PC-9 (cell line): ENCODE data around the gene SYNDIG1. TPM values are rescaled to one million over a fixed set of nuclear protein-coding genes. Genes with fewer than 3 reads are reported as not detected.

Source experiments
- BruUV-seq: library from RNA; stranded (reverse); fragments of 400-500 nt; replicated peaks from 2 replicates; lab custom pipeline; 2021; lab: Mats Ljungman, UMichigan
- CTCF ChIA-PET: fragments of 300-600 bp; sonication (Branson Sonifier 250); formaldehyde crosslinking; loops from one replicate; lab custom pipeline; 2022; ENCODE audit warnings: antibody characterized with exemption; lab: Charles Lee
- POLR2A ChIA-PET: fragments of 300-600 bp; sonication (Branson Sonifier 250); formaldehyde crosslinking; loops from one replicate; lab custom pipeline; 2022; ENCODE audit warnings: antibody characterized with exemption; ENCODE audit not compliant: unreplicated experiment; lab: Charles Lee
- DNase-seq, 2 experiments: peaks; one replicate each; pipeline versions ENCODE4 v3.0.0 to v3.0.0-alpha.2; 2015 to 2022; ENCODE audit warnings: mixed read lengths in 1 of 2
- H2AFZ ChIP-seq: fragments of 200-600 bp; sonication (generic); 2 replicates; pipeline ENCODE4 v1.8.1; 2017; ENCODE audit warnings: antibody characterized with exemption
- H3F3A ChIP-seq: fragments of 200-600 bp; sonication (generic); 2 replicates; pipeline ENCODE4 v1.8.1; 2017; ENCODE audit warnings: antibody characterized with exemption, mild to moderate bottlenecking, low read depth; ENCODE audit not compliant: insufficient read depth
- H3K27ac ChIP-seq: fragments of 200-600 bp; sonication (generic); 2 replicates; pipeline ENCODE4 v1.6.1; 2016; ENCODE audit warnings: mixed run types
- H3K27me3 ChIP-seq: fragments of 200-600 bp; sonication (generic); 2 replicates; pipeline ENCODE4 v1.6.1; 2016; ENCODE audit warnings: low read depth, mixed run types; ENCODE audit not compliant: insufficient read depth
- H3K36me3 ChIP-seq: fragments of 200-600 bp; sonication (generic); 2 replicates; pipeline ENCODE4 v1.6.1; 2016; ENCODE audit warnings: low read depth, mixed run types
- H3K4me1 ChIP-seq: fragments of 200-600 bp; sonication (generic); replicated peaks from 2 replicates; pipeline ENCODE4 v1.6.1; 2016; ENCODE audit warnings: mixed run types; ENCODE audit not compliant: insufficient read depth
- H3K4me2 ChIP-seq: fragments of 200-600 bp; sonication (generic); 2 replicates; pipeline ENCODE4 v1.6.1; 2017; ENCODE audit warnings: mixed run types
- H3K4me3 ChIP-seq: fragments of 200-600 bp; sonication (generic); 2 replicates; pipeline ENCODE4 v1.6.1; 2016; ENCODE audit warnings: mixed run types
- H3K79me2 ChIP-seq: fragments of 200-600 bp; sonication (generic); 2 replicates; pipeline ENCODE4 v1.6.1; 2017; ENCODE audit warnings: low read depth, mixed run types
- H3K9me2 ChIP-seq: fragments of 200-600 bp; sonication (generic); 2 replicates; pipeline ENCODE4 v1.8.1; 2017; ENCODE audit warnings: mild to moderate bottlenecking; ENCODE audit not compliant: insufficient read depth
- H3K9me3 ChIP-seq: fragments of 200-600 bp; sonication (generic); 2 replicates; pipeline ENCODE4 v1.8.1; 2016; ENCODE audit warnings: low read depth; ENCODE audit not compliant: insufficient read depth
- H4K20me1 ChIP-seq: fragments of 200-600 bp; sonication (generic); 2 replicates; pipeline ENCODE4 v1.8.1; 2017; ENCODE audit not compliant: insufficient read depth
- CTCF ChIP-seq: fragments of 200-600 bp; sonication (generic); conservative IDR thresholded peaks from 2 replicates; pipeline ENCODE4 v1.6.1; 2017; ENCODE audit warnings: mixed run types, antibody characterized with exemption, mild to moderate bottlenecking, moderate library complexity
- EZH2 ChIP-seq: fragments of 200-600 bp; sonication (generic); IDR thresholded peaks from 2 replicates; pipeline ENCODE4 v1.8.0; 2017; ENCODE audit warnings: antibody characterized with exemption, low read depth
- intact Hi-C: fragments of 100-400 bp; cut with micrococcal nuclease; formaldehyde crosslinking; loops from one replicate; pipeline ENCODE4 v1.10.0; 2022; ENCODE audit not compliant: unreplicated experiment
- total RNA-seq: library from RNA; stranded (reverse); gene quantifications from 2 replicates; pipeline ENCODE4 v1.2.3, GENCODE V29; 2021

The SYNDIG1 gene
- total RNA-seq, 1 experiment from 2014 or later: 0.17 TPM

- H3F3A ChIP-seq: no peaks in the 10 kb centered on the region
- no peak for DNase-seq
- intact Hi-C loops: no loop called here
- TF ChIP-seq CTCF (no peak), EZH2 (no peak)
- no peak overlapping the region for H2AFZ ChIP-seq
- POLR2A ChIA-PET: no interaction called here
- no peaks in the 10 kb centered on the region for H3K36me3 ChIP-seq
- no peaks in the 10 kb centered on the region for H3K9me3 ChIP-seq
- H3K27ac ChIP-seq: no peak overlapping the region
- no peak overlapping the region for H3K4me3 ChIP-seq
- H3K9me2 ChIP-seq: no peaks in the 10 kb centered on the region
- no peaks in the 10 kb centered on the region for H4K20me1 ChIP-seq
- no peaks in the 10 kb centered on the region for H3K27me3 ChIP-seq
- no peaks in the 10 kb centered on the region for H3K4me1 ChIP-seq
- CTCF ChIA-PET: no interaction called here
- H3K4me2 ChIP-seq: no peak overlapping the region
- no TSS peak for BruUV-seq
- H3K79me2 ChIP-seq: no peaks in the 10 kb centered on the region
Observed at GRCh38 chr20:24695529-24696225, 226.2 kb downstream of the SYNDIG1 start.

GRCh38 chr20:24696396-24696795, 227.0 kb downstream of the SYNDIG1 start:
- Histone ChIP-seq H4K20me1 (no peaks in the 10 kb centered on the region), H3K9me2 (no peaks in the 10 kb centered on the region), H3K9me3 (no peaks in the 10 kb centered on the region), H3K79me2 (no peaks in the 10 kb centered on the region), H2AFZ (no peak overlapping the region), H3K36me3 (no peaks in the 10 kb centered on the region), H3K4me1 (no peaks in the 10 kb centered on the region), H3K4me2 (no peak overlapping the region), H3K27ac (no peak overlapping the region), H3K4me3 (no peak overlapping the region), H3F3A (no peaks in the 10 kb centered on the region), H3K27me3 (no peaks in the 10 kb centered on the region)
- ChIA-PET CTCF (no interaction called here), POLR2A (no interaction called here)
- DNase-seq: no peak
- intact Hi-C loops: no loop called here
- no peak for TF ChIP-seq CTCF
- TF ChIP-seq EZH2: no peak
- no TSS peak for BruUV-seq

GRCh38 chr20:24697411-24697810, 228.0 kb downstream of the SYNDIG1 start:
- DNase-seq: no peak
- Histone ChIP-seq H3K4me1 (no peaks in the 10 kb centered on the region), H3K27me3 (no peaks in the 10 kb centered on the region), H3K4me3 (no peak overlapping the region), H2AFZ (no peak overlapping the region), H3K4me2 (no peak overlapping the region), H3K27ac (no peak overlapping the region), H3F3A (no peaks in the 10 kb centered on the region), H3K36me3 (no peaks in the 10 kb centered on the region), H3K79me2 (no peaks in the 10 kb centered on the region), H3K9me3 (no peaks in the 10 kb centered on the region), H3K9me2 (no peaks in the 10 kb centered on the region), H4K20me1 (no peaks in the 10 kb centered on the region)
- ChIA-PET CTCF (no interaction called here), POLR2A (no interaction called here)
- no TSS peak for BruUV-seq
- TF ChIP-seq CTCF (no peak), EZH2 (no peak)
- intact Hi-C loops: no loop called here
